GM13977 (cell line): ENCODE measurements around the gene KCND3.

Experiments used
- DNase-seq: peaks from one replicate; pipeline ENCODE4 v3.0.0; 2012; ENCODE audit warnings: low spot score
- CTCF ChIP-seq: IDR thresholded peaks from 2 replicates; pipeline ENCODE4 v1.5.1; 2012; ENCODE audit warnings: mild to moderate bottlenecking, control low read depth; ENCODE audit not compliant: insufficient read depth; ENCODE audit errors: extremely low read depth, missing control alignments
- in situ Hi-C: fragments of 300-500 bp; cut with MboI; formaldehyde crosslinking; loops from one replicate; pipeline ENCODE4 v1.12.0; 2022; ENCODE audit warnings: low sequenced_read_pairs, low pct_unique_long_range_greater_than_20kb, mixed read lengths, inconsistent platforms; ENCODE audit not compliant: unreplicated experiment

Gene KCND3

GRCh38 chr1:111943846-111944749 lies 45.4 kb downstream of the KCND3 start:
- in situ Hi-C loops = no loop called here
- no peak for TF ChIP-seq CTCF
- no peak for DNase-seq

DNA sequence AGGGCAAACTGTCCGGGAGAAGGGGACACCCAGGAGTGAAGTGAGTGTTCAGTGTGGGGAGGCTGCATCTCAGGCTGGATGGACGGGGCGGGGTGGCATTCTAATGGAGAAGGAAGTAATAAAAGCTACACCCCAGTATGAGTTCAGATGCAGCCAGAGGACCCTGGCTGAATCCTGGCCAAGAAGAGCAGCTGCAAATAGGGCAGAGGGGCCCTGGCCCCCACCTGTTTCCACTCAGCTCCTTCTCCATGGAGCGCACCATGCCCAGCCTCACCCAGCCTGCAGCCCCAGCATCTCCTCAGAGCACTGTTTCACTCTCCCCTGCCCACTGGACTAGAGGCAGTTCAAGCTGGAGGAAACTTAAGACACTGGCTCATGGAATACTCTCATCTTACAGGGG lies 46.4 kb downstream of the KCND3 start:
- DNase-seq = no peak
- TF ChIP-seq CTCF = no peak
- in situ Hi-C loops = no loop called here

DNA sequence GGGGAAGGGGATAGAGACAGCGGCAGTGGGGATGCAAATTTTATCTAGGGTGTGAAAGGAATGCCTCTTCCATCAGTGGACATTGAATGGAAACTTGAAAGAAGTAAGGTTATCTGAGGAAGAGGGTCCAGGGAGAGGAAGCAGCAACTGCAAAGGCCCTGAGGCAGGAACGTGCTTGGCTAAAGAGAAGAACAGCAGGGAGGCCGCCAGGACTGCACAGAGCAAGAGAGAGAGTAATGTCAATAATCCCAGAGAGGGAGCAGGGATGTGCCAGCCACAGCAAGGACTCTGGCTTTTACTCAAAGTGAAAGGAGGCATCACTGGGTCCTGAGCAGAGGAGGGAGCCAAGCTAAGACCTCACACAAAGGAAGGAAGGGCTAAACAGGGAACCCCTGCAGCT lies 50.9 kb downstream of the KCND3 start:
- in situ Hi-C loops = no loop called here
- TF ChIP-seq CTCF = no peak
- no peak for DNase-seq

- DNase-seq = no peak
- no peak for TF ChIP-seq CTCF
- in situ Hi-C loops = no loop called here
Measured at GRCh38 chr1:111938123-111938522, 51.3 kb downstream of the KCND3 start.

DNA sequence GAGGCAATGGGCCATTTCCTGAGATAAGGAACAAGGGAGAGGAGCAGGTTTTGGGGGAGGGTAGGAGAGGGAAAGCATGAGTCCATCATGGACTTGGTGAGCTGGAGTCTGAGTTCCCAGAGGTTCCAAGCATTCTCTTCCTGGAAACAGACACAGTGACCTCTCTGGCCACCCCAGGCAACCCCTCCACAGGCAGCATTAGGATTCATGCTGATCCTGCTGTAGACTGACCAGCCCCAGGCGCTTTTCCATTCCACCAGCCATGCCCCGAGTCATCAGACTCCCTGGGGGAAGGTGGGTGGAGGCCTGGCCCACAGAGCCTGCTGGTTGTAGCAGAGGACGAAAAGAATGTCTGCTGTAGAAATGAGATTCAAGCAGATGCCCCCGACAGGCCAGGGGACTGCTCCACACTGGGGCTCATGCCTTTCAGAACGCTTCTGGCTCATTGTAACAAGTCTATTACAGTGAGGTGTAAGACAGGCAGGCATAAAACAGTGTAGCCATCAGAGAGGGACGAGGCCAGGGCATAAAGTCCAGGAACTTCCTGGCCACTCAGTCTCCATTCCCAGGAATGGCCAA lies 52.2 kb downstream of the KCND3 start:
- TF ChIP-seq CTCF = no peak
- no peak for DNase-seq
- in situ Hi-C loops = no loop called here

GRCh38 chr1:111934106-111934852 lies 55.2 kb downstream of the KCND3 start:
- no peak for DNase-seq
- no peak for TF ChIP-seq CTCF
- in situ Hi-C loops = no loop called here
